GM12872 (cell line): ENCODE data around the gene TRABD.

Source experiments
- CTCF ChIP-seq: IDR thresholded peaks from 3 replicates; pipeline ENCODE4 v1.5.1; 2011; ENCODE audit warnings: low read depth, mild to moderate bottlenecking, low read length, moderate library complexity; ENCODE audit not compliant: insufficient read depth

The TRABD gene

GRCh38 chr22:50248196-50249081 lies 62.7 kb downstream of the TRABD start:
- no peak for TF ChIP-seq CTCF
